ENCODE measurements around the gene TAX1BP1.

The TAX1BP1 gene

GRCh38 chr7:27751888-27752660, 12.1 kb downstream of the TAX1BP1 start:
- ATAC-seq: no peak
- Mint-ChIP-seq H3K4me3 (no peak overlapping the region), H3K27me3 (no peaks in the 10 kb centered on the region), H3K27ac (no peak overlapping the region), H3K9me3 (no peaks in the 10 kb centered on the region), H3K4me1 (peaks cover 31% of the 10 kb centered on the region), H3K36me3 (peaks cover 53% of the 10 kb centered on the region)

DNA sequence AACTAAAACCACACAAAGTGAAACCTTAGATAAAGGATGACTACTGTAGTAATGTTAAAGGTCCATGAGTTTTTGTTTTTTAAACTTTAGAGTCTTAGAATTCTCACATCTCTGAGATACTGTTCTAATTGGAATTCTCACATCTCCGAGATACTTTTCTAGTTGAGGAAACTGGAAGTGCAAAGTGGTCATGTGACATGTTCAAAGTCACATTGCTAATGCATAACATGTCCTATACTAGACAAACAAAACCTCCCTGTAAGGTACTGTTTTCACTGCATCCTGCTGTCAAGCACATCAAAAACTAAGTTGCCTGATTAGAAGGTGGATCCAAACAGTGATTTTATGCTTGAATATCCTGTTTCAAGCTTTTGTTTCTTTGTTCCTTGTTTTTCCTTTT, 13.9 kb downstream of the TAX1BP1 start:
- H3K4me1 Mint-ChIP-seq: peaks cover 22% of the 10 kb centered on the region
- H3K27me3 Mint-ChIP-seq: no peaks in the 10 kb centered on the region
- no peak overlapping the region for H3K27ac Mint-ChIP-seq
- ATAC-seq: no peak
- H3K9me3 Mint-ChIP-seq: no peaks in the 10 kb centered on the region
- H3K36me3 Mint-ChIP-seq: peaks cover 65% of the 10 kb centered on the region
- H3K4me3 Mint-ChIP-seq: no peak overlapping the region

DNA sequence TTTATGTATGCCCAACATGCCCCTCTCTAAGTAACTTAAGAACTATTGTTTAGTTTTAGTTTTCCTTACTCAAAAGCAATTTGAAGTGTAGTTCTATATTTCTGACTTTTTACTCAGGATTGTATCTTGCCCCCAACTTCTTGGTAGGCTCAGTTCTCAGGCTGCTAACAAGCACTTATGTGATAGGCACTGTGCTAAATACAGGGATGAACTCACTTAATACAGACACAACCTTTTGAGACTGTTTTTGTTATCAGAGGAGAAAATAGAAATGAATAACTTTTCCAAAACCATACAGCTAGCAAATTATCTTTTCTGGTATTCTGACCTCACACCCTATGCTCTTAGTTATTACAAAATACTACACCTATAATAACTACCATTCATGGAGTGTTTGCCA, 16.3 kb downstream of the TAX1BP1 start:
- peaks cover under 1% of the 10 kb centered on the region for H3K9me3 Mint-ChIP-seq
- no peak overlapping the region for H3K27ac Mint-ChIP-seq
- ATAC-seq: no peak
- H3K36me3 Mint-ChIP-seq: peaks cover 45% of the 10 kb centered on the region
- no peaks in the 10 kb centered on the region for H3K27me3 Mint-ChIP-seq
- peaks cover 15% of the 10 kb centered on the region for H3K4me1 Mint-ChIP-seq
- no peak overlapping the region for H3K4me3 Mint-ChIP-seq

DNA sequence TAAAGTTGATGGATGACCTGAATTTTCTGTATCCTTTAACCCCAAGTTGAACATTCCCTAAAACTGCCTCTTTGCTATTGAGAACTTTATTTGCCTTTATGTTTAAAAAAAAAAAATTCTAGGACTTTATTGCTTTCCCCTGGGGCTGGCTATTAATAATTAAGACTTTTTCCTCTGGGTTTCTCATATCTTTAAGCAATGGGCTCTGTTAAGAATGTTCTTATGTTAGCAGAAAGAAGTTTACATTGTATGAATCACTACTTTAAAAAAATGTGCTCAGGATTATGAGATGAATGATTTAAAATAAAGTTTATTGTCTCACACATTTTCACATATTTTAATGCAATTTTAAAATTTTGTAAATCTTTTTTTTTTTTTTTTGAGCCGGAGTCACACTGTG, 19.5 kb downstream of the TAX1BP1 start:
- H3K27me3 Mint-ChIP-seq: no peaks in the 10 kb centered on the region
- peaks cover 13% of the 10 kb centered on the region for H3K4me1 Mint-ChIP-seq
- ATAC-seq: no peak
- no peak overlapping the region for H3K4me3 Mint-ChIP-seq
- H3K36me3 Mint-ChIP-seq: peaks cover 41% of the 10 kb centered on the region
- peaks cover 3% of the 10 kb centered on the region for H3K9me3 Mint-ChIP-seq
- no peak overlapping the region for H3K27ac Mint-ChIP-seq

- H3K9me3 Mint-ChIP-seq: peaks cover 3% of the 10 kb centered on the region
- H3K4me1 Mint-ChIP-seq: peaks cover 6% of the 10 kb centered on the region
- H3K27ac Mint-ChIP-seq: no peak overlapping the region
- peaks cover 36% of the 10 kb centered on the region for H3K36me3 Mint-ChIP-seq
- no peaks in the 10 kb centered on the region for H3K27me3 Mint-ChIP-seq
- H3K4me3 Mint-ChIP-seq: no peak overlapping the region
- ATAC-seq: no peak
Measured at GRCh38 chr7:27762062-27762461, 22.1 kb downstream of the TAX1BP1 start.

GRCh38 chr7:27763983-27764508, 24.1 kb downstream of the TAX1BP1 start:
- H3K27me3 Mint-ChIP-seq: no peaks in the 10 kb centered on the region

DNA sequence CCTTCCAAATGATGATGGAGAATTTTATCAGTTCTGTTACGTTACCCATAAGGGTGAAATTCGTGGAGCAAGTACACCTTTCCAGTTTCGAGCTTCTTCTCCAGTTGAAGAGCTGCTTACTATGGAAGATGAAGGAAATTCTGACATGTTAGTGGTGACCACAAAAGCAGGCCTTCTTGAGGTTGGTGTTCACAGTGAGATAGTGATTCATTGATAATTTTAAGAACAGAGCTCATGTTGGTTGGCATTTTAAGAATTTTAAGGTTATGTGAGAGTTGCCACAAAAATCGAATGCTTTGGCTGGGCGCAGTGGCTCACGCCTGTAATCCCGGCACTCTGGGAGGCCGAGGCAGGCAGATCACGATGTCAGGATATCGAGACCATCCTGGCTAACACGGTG, 25.9 kb downstream of the TAX1BP1 start:
- Mint-ChIP-seq H3K27me3 (no peaks in the 10 kb centered on the region), H3K9me3 (peaks cover 3% of the 10 kb centered on the region), H3K27ac (no peak overlapping the region), H3K4me3 (no peak overlapping the region), H3K36me3 (peaks cover 28% of the 10 kb centered on the region), H3K4me1 (peaks cover 6% of the 10 kb centered on the region)
- ATAC-seq: no peak

More at GRCh38 chr7:27763983-27764508, 24.1 kb downstream of the TAX1BP1 start:
- no peak for ATAC-seq
- H3K9me3 Mint-ChIP-seq: peaks cover 3% of the 10 kb centered on the region
- H3K4me1 Mint-ChIP-seq: peaks cover 6% of the 10 kb centered on the region
- peaks cover 21% of the 10 kb centered on the region for H3K36me3 Mint-ChIP-seq
- H3K4me3 Mint-ChIP-seq: no peak overlapping the region
- H3K27ac Mint-ChIP-seq: no peak overlapping the region

DNA sequence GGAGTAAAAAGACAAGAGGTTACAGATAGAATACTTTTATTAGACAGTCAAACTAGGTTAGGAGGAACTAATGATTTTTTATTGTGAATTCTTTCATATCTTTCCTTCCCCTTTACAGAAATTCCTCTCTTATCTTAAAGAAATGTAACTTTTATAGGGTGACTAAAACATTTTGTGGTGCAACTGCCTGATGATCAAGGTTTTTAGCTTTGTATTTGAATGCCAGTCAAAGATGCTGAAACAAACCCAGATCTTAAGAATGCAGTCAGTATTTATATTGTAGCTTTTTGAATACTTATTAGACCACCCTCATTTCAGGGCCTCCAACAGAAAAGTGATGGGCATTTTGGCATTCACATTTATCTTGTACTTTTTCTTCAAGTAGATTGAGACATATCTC, 27.4 kb downstream of the TAX1BP1 start:
- H3K27ac Mint-ChIP-seq: no peak overlapping the region
- H3K36me3 Mint-ChIP-seq: peaks cover 25% of the 10 kb centered on the region
- no peaks in the 10 kb centered on the region for H3K9me3 Mint-ChIP-seq

GRCh38 chr7:27771111-27771510, 31.1 kb downstream of the TAX1BP1 start:
- H3K27ac Mint-ChIP-seq: no peak overlapping the region

More for the DNA sequence above, 27.4 kb downstream of the TAX1BP1 start:
- no peak for ATAC-seq
- no peaks in the 10 kb centered on the region for H3K27me3 Mint-ChIP-seq
- H3K4me3 Mint-ChIP-seq: no peak overlapping the region
- H3K4me1 Mint-ChIP-seq: peaks cover 13% of the 10 kb centered on the region

DNA sequence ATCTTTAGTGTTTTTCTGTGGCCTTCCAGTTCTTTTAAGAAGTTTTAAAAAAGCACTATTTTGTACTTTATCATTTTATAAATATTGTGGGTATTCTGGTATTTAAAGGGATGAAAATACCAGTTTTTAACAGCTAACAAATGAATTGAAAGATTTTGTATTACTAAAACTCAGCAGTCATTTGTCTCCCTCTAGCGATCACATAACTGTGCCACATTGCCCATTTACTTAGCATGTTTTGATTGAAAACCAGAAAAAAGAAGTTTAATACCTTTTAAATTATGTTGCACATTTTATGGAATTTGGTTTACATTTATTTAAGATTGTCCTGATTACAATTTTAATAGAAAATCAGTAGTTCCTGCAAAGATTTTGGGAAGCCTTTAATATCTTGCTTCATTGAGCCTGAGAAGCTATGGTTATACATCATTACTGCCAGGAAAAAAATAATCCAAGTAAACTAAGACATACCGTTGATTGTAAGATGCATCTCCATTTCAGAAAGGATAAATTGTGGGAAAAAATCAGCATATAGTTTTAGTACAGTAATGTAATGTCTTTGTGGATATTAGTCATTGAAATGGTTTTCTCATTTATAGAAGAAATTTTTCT, 34.9 kb downstream of the TAX1BP1 start:
- Mint-ChIP-seq H3K36me3 (peaks cover 25% of the 10 kb centered on the region), H3K27me3 (no peaks in the 10 kb centered on the region), H3K4me3 (no peak overlapping the region), H3K4me1 (peaks cover 11% of the 10 kb centered on the region), H3K9me3 (no peaks in the 10 kb centered on the region), H3K27ac (no peak overlapping the region)
- no peak for ATAC-seq

More at GRCh38 chr7:27771111-27771510, 31.1 kb downstream of the TAX1BP1 start:
- H3K4me1 Mint-ChIP-seq: peaks cover 6% of the 10 kb centered on the region
- no peak for ATAC-seq
- peaks cover 22% of the 10 kb centered on the region for H3K36me3 Mint-ChIP-seq
- H3K4me3 Mint-ChIP-seq: no peak overlapping the region
- no peaks in the 10 kb centered on the region for H3K27me3 Mint-ChIP-seq
- H3K9me3 Mint-ChIP-seq: no peaks in the 10 kb centered on the region

- Mint-ChIP-seq H3K4me3 (no peak overlapping the region), H3K9me3 (no peaks in the 10 kb centered on the region), H3K36me3 (peaks cover 24% of the 10 kb centered on the region), H3K27me3 (no peaks in the 10 kb centered on the region), H3K4me1 (peaks cover 11% of the 10 kb centered on the region), H3K27ac (no peak overlapping the region)
- no peak for ATAC-seq
Measured at GRCh38 chr7:27775782-27776181, 35.8 kb downstream of the TAX1BP1 start.

DNA sequence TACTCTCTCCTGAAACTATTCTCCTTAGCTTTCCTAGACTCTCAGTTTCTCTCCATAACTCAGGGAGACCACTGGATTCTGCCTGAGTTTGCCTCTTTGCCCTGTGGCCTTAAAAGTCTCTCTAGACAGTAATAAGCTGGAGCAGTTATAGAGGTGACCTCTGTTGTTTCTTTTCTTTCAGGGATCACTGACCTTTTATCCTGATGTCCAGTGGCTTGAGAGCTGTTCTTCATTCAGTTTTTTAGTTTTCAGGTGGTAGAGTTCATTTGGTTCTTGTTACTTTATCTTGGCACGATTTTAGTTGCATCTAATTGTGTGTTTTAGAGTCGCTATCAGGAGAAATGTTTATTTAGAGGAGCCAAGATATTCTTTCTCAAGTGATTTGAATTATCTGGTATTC, 37.7 kb downstream of the TAX1BP1 start:
- Mint-ChIP-seq H3K27me3 (no peaks in the 10 kb centered on the region), H3K27ac (no peak overlapping the region), H3K4me3 (no peak overlapping the region), H3K4me1 (peaks cover 4% of the 10 kb centered on the region), H3K9me3 (no peaks in the 10 kb centered on the region), H3K36me3 (peaks cover 15% of the 10 kb centered on the region)
- ATAC-seq: no peak

- peaks cover 15% of the 10 kb centered on the region for H3K36me3 Mint-ChIP-seq
- H3K27ac Mint-ChIP-seq: no peak overlapping the region
Measured at GRCh38 chr7:27779873-27780272, 39.9 kb downstream of the TAX1BP1 start.

GRCh38 chr7:27781188-27781587, 41.2 kb downstream of the TAX1BP1 start:
- no peaks in the 10 kb centered on the region for H3K9me3 Mint-ChIP-seq
- no peak for ATAC-seq

More at GRCh38 chr7:27779873-27780272, 39.9 kb downstream of the TAX1BP1 start:
- H3K4me3 Mint-ChIP-seq: no peak overlapping the region
- no peaks in the 10 kb centered on the region for H3K9me3 Mint-ChIP-seq
- peaks cover 11% of the 10 kb centered on the region for H3K4me1 Mint-ChIP-seq
- ATAC-seq: no peak
- H3K27me3 Mint-ChIP-seq: no peaks in the 10 kb centered on the region

GRCh38 chr7:27782849-27783248, 42.9 kb downstream of the TAX1BP1 start:
- H3K27me3 Mint-ChIP-seq: no peaks in the 10 kb centered on the region
- H3K9me3 Mint-ChIP-seq: no peaks in the 10 kb centered on the region
- peaks cover 6% of the 10 kb centered on the region for H3K4me1 Mint-ChIP-seq
- H3K27ac Mint-ChIP-seq: no peak overlapping the region
- no peak for ATAC-seq
- H3K4me3 Mint-ChIP-seq: no peak overlapping the region
- peaks cover 20% of the 10 kb centered on the region for H3K36me3 Mint-ChIP-seq

More at GRCh38 chr7:27781188-27781587, 41.2 kb downstream of the TAX1BP1 start:
- peaks cover 11% of the 10 kb centered on the region for H3K4me1 Mint-ChIP-seq
- H3K27me3 Mint-ChIP-seq: no peaks in the 10 kb centered on the region
- no peak overlapping the region for H3K27ac Mint-ChIP-seq
- H3K36me3 Mint-ChIP-seq: peaks cover 17% of the 10 kb centered on the region
- no peak overlapping the region for H3K4me3 Mint-ChIP-seq
